SK-N-SH (cell line): ENCODE measurements around the gene TCTN2. TPM values are rescaled to one million over a fixed set of nuclear protein-coding genes. Genes with fewer than 3 reads are reported as not detected.

Experiments
- CTCF ChIA-PET: fragments of 300-600, 350-600 bp; formaldehyde crosslinking; extraction: SDS; loops from one replicate; lab custom pipeline; 2021; lab: Yijun Ruan, JAX
- POLR2A ChIA-PET: fragments of 350-600 bp; sonication (Branson Sonifier 250); formaldehyde crosslinking; extraction: SDS; loops from one replicate; lab custom pipeline; 2020; ENCODE audit warnings: antibody characterized with exemption, inconsistent platforms; lab: Yijun Ruan, JAX
- DNase-seq: peaks from one replicate; pipeline ENCODE4 v3.0.0; 2012
- H2AFZ ChIP-seq: fragments of 200-600 bp; sonication (generic); 2 replicates; pipeline ENCODE4 v1.8.1; 2016; ENCODE audit warnings: antibody characterized with exemption, mild to moderate bottlenecking, low read depth
- H3F3A ChIP-seq: fragments of 200-600 bp; sonication (generic); replicated peaks from 2 replicates; pipeline ENCODE3; 2016; ENCODE audit warnings: antibody characterized with exemption, mild to moderate bottlenecking; ENCODE audit not compliant: insufficient read depth
- H3K27ac ChIP-seq, 2 experiments: fragments of 200-500 bp in 1 of 2; fragments of 200-600 bp in 1 of 2; sonication (Bioruptor generic) in 1 of 2; sonication (generic), shearing (Covaris generic) in 1 of 2; 2 replicates each; pipeline versions ENCODE4 v1.5.1 to v1.6.1; 2014 to 2016; ENCODE audit warnings: low read depth in 2 of 2, inconsistent platforms in 1 of 2, low read length in 1 of 2, mild to moderate bottlenecking in 1 of 2, mixed read lengths in 1 of 2
- H3K27me3 ChIP-seq: fragments of 200-600 bp; sonication (generic), shearing (Covaris generic); 2 replicates; pipeline ENCODE4 v1.6.1; 2016; ENCODE audit warnings: mixed run types; ENCODE audit not compliant: insufficient read depth
- H3K36me3 ChIP-seq, 2 experiments: fragments of 200-500 bp in 1 of 2; fragments of 200-600 bp in 1 of 2; sonication (Bioruptor generic) in 1 of 2; sonication (generic) in 1 of 2; replicated peaks in 1 of 2; 2 replicates each; pipeline versions ENCODE3 to v1.5.1; 2014 to 2016; ENCODE audit warnings: low read length in 1 of 2, mild to moderate bottlenecking in 1 of 2; ENCODE audit not compliant: insufficient read depth in 2 of 2, control insufficient read depth in 1 of 2
- H3K4me1 ChIP-seq, 2 experiments: fragments of 200-500 bp in 1 of 2; fragments of 200-600 bp in 1 of 2; sonication (Bioruptor generic) in 1 of 2; sonication (generic), shearing (Covaris generic) in 1 of 2; 2 replicates each; pipeline versions ENCODE4 v1.5.1 to v1.6.1; 2014 to 2016; ENCODE audit warnings: low read depth in 1 of 2, low read length in 1 of 2, mixed run types in 1 of 2; ENCODE audit not compliant: insufficient read depth in 2 of 2, control insufficient read depth in 1 of 2
- H3K4me2 ChIP-seq: fragments of 200-600 bp; sonication (generic), shearing (Covaris generic); 2 replicates; pipeline ENCODE4 v1.6.1; 2017; ENCODE audit warnings: mixed run types
- H3K4me3 ChIP-seq, 2 experiments: fragments of 200-500 bp in 1 of 2; fragments of 200-600 bp in 1 of 2; sonication (Bioruptor generic) in 1 of 2; sonication (generic), shearing (Covaris generic) in 1 of 2; 2 replicates each; pipeline versions ENCODE4 v1.5.1 to v1.8.1; 2014 to 2016; ENCODE audit warnings: low read depth in 2 of 2, inconsistent platforms in 1 of 2, low read length in 1 of 2, mild to moderate bottlenecking in 1 of 2, mixed read lengths in 1 of 2, moderate library complexity in 1 of 2
- H3K79me2 ChIP-seq: fragments of 200-600 bp; sonication (generic); 2 replicates; pipeline ENCODE4 v1.8.1; 2017; ENCODE audit warnings: mild to moderate bottlenecking; ENCODE audit not compliant: insufficient read depth
- H3K9ac ChIP-seq: fragments of 200-600 bp; sonication (generic); 2 replicates; pipeline ENCODE4 v1.6.1; 2017; ENCODE audit warnings: mixed run types
- H3K9me2 ChIP-seq: fragments of 200-600 bp; sonication (generic); 2 replicates; pipeline ENCODE4 v1.6.1; 2017; ENCODE audit warnings: mixed run types
- H3K9me3 ChIP-seq: fragments of 200-600 bp; sonication (generic); 2 replicates; pipeline ENCODE4 v1.6.1; 2017; ENCODE audit warnings: mixed run types, mild to moderate bottlenecking, moderate library complexity
- H4K20me1 ChIP-seq: fragments of 200-600 bp; sonication (generic); 2 replicates; pipeline ENCODE4 v1.6.1; 2017; ENCODE audit warnings: mild to moderate bottlenecking, mixed run types; ENCODE audit not compliant: insufficient read depth
- FOSL2 ChIP-seq: IDR thresholded peaks from 2 replicates; pipeline ENCODE4 v1.4.0; 2012; ENCODE audit warnings: low read depth, mild to moderate bottlenecking, moderate library complexity, borderline replicate concordance
- FOXM1 ChIP-seq: IDR thresholded peaks from 2 replicates; pipeline ENCODE4 v1.4.0; 2012; ENCODE audit warnings: low read depth, mild to moderate bottlenecking
- GABPA ChIP-seq: IDR thresholded peaks from 2 replicates; pipeline ENCODE4 v1.4.0; 2012; ENCODE audit warnings: low read depth, mild to moderate bottlenecking
- GATA2 ChIP-seq: sonication (generic); formaldehyde crosslinking; IDR thresholded peaks from 2 replicates; pipeline ENCODE4 v1.5.0; 2020; ENCODE audit warnings: mild to moderate bottlenecking, missing genetic modification reagents
- IRF3 ChIP-seq: fragments of 150-350 bp; IDR thresholded peaks from 2 replicates; pipeline ENCODE4 v1.6.1; 2016; ENCODE audit warnings: mild to moderate bottlenecking, low read depth, low read length
- POLR2AphosphoS5 ChIP-seq: IDR thresholded peaks from 2 replicates; pipeline ENCODE4 v1.6.1; 2012; ENCODE audit warnings: low read depth, low read length
- REST ChIP-seq: IDR thresholded peaks from 2 replicates; pipeline ENCODE4 v1.6.1; 2012; ENCODE audit warnings: mild to moderate bottlenecking, low read depth, low read length, moderate library complexity
- USF1 ChIP-seq: IDR thresholded peaks from 2 replicates; pipeline ENCODE4 v1.4.0; 2012; ENCODE audit warnings: low read depth, borderline replicate concordance
- WGBS: methylation state at CpG from one replicate; pipeline ENCODE4 v1.1.6; 2017; ENCODE audit warnings: low lambda C conversion rate; 5-methylcytosine and 5-hydroxymethylcytosine counted together
- polyA plus RNA-seq, 3 experiments: library from polyadenylated mRNA; depleted of rRNA; stranded (reverse); fragments of >200 nt; gene quantifications; 2 replicates each; pipeline ENCODE4 v1.2.3, GENCODE V29; 2012
- TF ChIP-seq, protein P1 (sequence below): IDR thresholded peaks from 2 replicates; pipeline ENCODE4 v1.4.0; 2012; ENCODE audit warnings: low read depth

The TCTN2 gene
- polyA plus RNA-seq, 1 of the 3 experiments (the other 2 are of a cell fraction) = 9.1 TPM

- TF ChIP-seq REST (no peak), USF1 (no peak), POLR2AphosphoS5 (no peak)
- TF ChIP-seq, protein P1, sequence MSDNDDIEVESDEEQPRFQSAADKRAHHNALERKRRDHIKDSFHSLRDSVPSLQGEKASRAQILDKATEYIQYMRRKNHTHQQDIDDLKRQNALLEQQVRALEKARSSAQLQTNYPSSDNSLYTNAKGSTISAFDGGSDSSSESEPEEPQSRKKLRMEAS = no peak
These were observed 36.8 kb upstream of the TCTN2 start (continued) for GRCh38 chr12:123634142-123634561.

DNA sequence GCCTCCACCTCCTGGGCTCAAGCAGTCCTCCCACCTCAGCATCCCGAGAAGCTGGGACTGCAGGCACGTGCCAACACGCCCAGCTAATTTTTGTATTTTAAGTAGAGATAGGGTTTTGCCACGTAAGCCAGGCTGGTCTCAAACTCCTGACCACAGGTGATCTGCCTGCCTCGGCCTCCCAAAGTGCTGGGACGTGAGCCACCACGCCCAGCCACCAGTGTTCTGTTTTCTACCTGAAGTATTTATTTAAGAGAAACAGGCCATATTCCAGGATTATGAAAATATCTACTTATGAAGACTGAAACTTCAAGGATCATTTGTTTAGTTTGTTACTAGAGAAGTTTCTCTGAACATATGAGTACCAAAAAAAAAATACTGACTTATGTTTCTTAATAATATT is 27.0 kb upstream of the TCTN2 start:
- Histone ChIP-seq H3K4me2 (no peak overlapping the region), H3K4me3 (no peak overlapping the region), H3K9ac (no peak overlapping the region), H3K27me3 (no peaks in the 10 kb centered on the region), H3K79me2 (peaks cover 23% of the 10 kb centered on the region), H2AFZ (no peak overlapping the region), H3K36me3 (peaks cover 33 to 65% of the 10 kb centered on the region in 2 experiments), H4K20me1 (no peaks in the 10 kb centered on the region), H3K9me3 (no peaks in the 10 kb centered on the region), H3K9me2 (no peaks in the 10 kb centered on the region), H3F3A (peaks cover 3% of the 10 kb centered on the region), H3K4me1 (no peaks in the 10 kb centered on the region), H3K27ac (no peak overlapping the region)
- 96% methylated on average over 7 of the region's 7 CpGs for WGBS
- ChIA-PET CTCF (no interaction called here), POLR2A (no interaction called here)
- DNase-seq = no peak
- TF ChIP-seq GABPA (no peak), FOSL2 (no peak), IRF3 (no peak)
- TF ChIP-seq, all 33 proteins: peak for 0

GRCh38 chr12:123645380-123645779 is 25.5 kb upstream of the TCTN2 start:
- H3K36me3 ChIP-seq = peaks cover 41 to 69% of the 10 kb centered on the region in 2 experiments
- TF ChIP-seq GATA2 (CRISPR knock-in tag) (no peak), FOXM1 (no peak), POLR2AphosphoS5 (no peak)
- TF ChIP-seq, all 33 proteins: peak for 0
- Histone ChIP-seq H3K79me2 (peaks cover 16% of the 10 kb centered on the region), H4K20me1 (no peaks in the 10 kb centered on the region), H3K4me2 (no peak overlapping the region), H3K27me3 (no peaks in the 10 kb centered on the region), H3K27ac (no peak overlapping the region), H3K9me2 (no peaks in the 10 kb centered on the region), H3K9ac (no peak overlapping the region), H3K4me3 (no peak overlapping the region), H3F3A (peaks cover under 1% of the 10 kb centered on the region), H2AFZ (no peak overlapping the region), H3K9me3 (no peaks in the 10 kb centered on the region), H3K4me1 (no peaks in the 10 kb centered on the region)
- DNase-seq = no peak
- ChIA-PET POLR2A (no interaction called here), CTCF (no interaction called here)
- WGBS = 97% methylated on average over 3 of the region's 3 CpGs
